ENCODE measurements around the gene LMOD2.
A peak's percentile ranks its signal among the peaks of the same experiment; 100 is the strongest.
"Not testable (repeated sequence)": the region's sequence is repeated elsewhere in the genome, so short reads cannot be mapped to it uniquely, and the experiment has no call there.

LMOD2 gene, protein sequence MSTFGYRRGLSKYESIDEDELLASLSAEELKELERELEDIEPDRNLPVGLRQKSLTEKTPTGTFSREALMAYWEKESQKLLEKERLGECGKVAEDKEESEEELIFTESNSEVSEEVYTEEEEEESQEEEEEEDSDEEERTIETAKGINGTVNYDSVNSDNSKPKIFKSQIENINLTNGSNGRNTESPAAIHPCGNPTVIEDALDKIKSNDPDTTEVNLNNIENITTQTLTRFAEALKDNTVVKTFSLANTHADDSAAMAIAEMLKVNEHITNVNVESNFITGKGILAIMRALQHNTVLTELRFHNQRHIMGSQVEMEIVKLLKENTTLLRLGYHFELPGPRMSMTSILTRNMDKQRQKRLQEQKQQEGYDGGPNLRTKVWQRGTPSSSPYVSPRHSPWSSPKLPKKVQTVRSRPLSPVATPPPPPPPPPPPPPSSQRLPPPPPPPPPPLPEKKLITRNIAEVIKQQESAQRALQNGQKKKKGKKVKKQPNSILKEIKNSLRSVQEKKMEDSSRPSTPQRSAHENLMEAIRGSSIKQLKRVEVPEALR

DNA sequence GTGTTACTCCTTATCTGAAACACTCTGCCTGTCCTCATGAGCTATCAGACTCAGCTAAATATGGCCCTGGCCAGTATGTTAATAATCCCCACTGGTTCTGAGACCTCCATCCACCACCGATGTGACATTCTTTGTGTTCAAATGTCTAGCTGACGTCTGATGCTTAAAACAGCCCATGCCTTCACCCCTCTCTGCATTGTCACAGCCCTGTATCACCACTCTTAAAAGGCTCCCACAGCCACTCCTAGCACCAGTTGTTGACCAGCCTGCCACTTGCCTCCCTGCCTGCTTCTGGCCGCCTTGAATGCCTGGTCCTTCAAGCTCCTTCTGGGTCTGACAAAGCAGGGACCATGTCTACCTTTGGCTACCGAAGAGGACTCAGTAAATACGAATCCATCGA, at the start of gene LMOD2:
TSS of gene LMOD2 (plus strand) at position 253 of the 400 bp plus-strand sequence. CDS start at position 351, 98 bp downstream.
- no peak for DNase-seq (ENCODE audit: low read depth in 2 of 2)

DNA sequence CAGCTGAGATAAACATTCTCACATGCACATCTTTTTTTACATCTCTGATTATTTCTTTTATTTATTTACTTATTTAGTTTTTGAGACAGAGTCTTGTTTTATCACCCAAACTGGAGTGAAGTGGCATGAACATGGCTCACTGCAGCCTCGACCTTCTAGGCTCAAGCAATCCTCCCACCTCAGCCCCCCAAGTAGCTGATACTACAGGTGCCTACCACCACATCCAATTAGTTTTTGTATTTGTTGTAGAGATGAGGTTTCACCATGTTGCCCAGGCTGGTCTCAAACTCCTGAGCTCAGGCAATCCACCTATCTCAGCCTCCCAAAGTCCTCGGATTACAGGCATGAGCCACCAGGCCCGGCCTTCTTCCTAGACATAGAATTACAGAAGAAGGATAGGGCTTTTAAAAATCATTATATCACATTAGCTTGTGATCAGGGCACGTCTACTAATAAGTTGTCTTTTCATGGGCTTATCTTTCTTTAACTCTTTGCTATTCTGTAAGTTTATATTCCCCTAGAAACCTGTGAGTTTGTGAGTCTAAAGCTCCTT, 48.2 kb upstream of the LMOD2 start:
- no peak for DNase-seq (ENCODE audit: low read depth in 2 of 2)

DNA sequence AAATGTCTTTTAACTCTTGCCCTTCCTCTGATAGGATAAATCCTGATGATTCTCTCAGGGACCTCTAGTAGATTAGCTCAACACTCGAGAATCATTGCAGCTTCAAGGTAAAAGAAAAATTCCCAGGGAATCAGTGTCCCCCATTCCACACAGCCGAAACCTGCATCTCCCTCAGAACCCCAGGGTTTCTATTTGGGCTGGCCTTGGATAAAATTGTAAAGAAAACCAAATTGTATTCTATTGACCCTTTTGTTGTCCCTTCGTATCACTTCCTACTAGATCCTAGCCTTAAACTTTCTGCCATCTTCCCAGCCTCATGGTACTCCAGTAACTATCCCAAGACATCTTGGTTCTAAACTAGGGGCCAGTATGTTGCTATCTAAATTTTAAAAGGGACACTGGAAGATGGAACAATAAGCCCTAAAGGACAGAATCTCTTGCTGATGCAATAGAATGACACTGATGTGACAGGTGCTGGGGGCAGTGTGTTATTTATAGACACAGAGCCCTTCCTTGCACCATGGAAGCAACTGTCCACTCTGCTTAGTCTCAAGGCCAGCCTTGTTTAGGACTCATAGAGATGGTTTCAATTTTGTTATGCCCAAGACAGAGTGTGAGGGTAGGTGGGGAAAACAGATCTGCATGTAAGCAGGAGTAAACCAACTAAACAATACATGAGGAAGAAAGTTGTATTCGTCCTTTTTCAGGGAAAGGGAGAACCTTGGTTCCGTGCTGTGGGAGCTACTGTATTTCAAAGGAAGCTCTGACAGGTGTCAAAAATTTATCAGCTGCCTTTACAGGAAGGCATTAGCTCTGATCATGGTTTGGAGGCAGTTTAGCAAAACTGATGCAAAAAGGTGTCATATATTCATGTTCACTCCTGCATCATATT, 46.4 kb upstream of the LMOD2 start:
- no peak for DNase-seq (ENCODE audit: low read depth in 2 of 2)

DNA sequence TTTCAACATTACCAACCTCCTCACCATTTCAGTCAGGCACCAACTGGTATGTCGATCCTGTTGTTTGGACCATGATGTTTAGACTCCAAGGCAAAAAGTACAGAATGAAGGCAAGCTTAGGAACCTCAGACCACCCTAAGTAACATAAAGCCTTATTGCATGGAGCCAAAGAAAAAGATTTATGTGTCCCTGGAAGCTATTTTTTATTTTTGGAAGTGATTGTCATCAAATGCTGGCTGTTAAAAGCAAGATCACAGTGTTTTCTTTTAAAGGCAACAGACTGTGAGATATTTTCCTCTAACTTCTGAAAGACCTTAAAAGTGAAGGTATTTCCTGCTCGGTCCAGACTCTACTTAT, 45.8 kb upstream of the LMOD2 start:
- DNase-seq (ENCODE audit: low read depth in 2 of 2) = no peak

DNA sequence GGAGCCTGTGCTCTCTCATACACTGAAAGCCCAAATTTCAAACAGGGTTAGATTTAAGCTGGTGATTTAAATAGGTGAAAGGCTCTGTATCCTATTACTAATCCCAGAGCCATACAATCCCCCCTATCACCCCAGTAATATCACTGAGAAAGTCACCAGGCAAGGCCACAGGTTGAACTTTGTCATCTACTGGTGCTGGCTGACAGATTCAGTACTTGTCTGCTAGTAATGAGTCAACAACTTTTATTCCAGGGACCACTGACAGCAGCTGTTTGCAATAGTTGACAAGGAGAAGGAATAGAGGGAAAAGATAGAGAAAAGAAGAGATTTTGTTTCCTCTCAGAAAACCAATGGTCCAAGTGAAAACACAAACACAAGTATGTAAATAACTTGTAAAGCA, 43.6 kb upstream of the LMOD2 start:
- no peak for DNase-seq (ENCODE audit: low read depth in 2 of 2)

DNA sequence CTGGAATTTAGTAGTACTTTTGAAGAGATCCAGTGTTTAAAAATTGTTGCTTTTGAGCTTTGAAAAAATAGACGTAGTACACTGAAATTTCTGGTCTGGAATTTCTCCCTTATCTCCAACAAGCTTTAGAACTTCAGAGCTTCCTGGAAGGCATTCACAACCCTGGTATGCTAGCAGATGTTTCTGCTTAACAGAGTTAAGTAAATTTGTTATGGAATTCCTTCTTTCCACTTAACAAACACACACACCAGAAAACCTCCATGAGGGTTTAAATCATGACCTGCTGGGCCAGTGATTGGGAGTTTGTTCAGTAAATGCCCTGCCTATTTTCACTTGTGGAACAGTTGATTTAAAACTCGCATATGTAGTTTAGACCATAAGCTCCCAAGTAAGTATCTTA, 40.3 kb upstream of the LMOD2 start:
- no peak for DNase-seq (ENCODE audit: low read depth in 2 of 2)

DNA sequence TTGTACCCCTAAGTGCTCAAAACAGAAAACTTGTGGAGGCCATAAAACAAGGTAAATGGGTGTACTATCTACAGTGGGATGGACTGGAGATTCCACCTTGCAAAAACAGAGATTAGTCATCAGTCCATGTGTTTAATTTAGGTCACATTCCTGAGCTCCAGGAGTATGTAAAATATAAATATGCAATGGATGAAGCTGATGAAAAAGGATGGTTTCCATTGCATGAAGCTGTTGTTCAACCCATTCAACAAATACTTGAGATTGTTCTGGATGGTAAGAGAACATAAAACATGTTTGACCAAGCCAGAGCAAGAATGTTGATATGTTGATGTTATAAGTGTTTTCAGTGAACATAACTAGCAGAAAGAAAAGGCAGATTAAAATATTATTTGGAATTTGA, 39.4 kb upstream of the LMOD2 start:
- no peak for DNase-seq (ENCODE audit: low read depth in 2 of 2)

DNA sequence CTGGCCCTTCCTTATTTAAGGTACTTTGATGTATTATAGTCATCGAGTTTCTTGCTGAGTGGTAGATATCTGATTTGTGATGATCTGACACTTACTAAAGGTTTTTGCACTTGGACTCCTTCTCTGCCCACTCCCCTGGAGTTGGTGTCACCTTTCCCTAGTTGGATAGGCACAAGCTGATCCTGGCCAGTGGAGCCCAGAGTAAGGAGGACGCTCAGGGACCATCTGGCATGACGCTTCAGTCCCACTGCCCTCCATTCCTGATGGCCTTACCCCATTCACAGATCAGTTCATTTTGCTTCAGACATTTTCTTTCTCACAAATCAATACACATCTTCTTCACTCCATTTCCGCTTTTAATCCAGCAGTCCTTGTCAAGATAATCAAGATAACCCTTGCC, 34.0 kb upstream of the LMOD2 start:
- no peak for DNase-seq (ENCODE audit: low read depth in 2 of 2)

DNA sequence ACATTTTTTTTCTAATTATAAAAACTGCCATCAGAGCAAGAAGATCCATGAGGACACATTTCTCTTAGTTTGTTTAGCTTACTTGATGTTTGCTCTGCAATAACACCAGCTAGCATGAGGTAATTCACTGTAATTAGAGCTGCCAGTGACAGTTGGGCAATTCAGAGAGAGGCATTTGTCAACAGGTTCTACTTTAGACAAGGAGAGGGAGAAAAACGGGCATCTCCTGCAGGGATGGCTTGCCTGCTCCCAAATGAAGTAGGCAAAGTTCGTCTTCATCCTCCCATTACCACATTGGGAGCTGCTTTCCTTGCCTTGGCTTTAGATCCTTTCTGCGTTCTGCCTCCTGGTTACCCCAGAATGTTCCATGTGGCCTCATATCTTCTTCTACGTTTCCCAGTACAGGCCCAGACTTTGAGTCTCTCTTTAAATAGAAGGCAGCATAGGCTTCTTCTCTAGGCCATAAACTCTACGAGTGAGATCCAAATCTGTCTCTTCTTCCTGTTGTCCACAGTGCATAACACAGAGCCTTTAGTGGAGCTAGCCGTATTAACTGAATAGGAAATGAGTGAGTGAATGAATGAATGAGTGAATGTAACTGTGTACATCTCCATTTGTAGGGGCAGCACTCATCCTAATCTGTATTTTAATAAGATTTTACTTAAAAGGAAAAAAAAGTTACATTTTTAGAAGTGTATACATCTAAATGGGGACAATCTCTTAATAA, 32.8 kb upstream of the LMOD2 start:
- no peak for DNase-seq (ENCODE audit: low read depth in 2 of 2)

DNA sequence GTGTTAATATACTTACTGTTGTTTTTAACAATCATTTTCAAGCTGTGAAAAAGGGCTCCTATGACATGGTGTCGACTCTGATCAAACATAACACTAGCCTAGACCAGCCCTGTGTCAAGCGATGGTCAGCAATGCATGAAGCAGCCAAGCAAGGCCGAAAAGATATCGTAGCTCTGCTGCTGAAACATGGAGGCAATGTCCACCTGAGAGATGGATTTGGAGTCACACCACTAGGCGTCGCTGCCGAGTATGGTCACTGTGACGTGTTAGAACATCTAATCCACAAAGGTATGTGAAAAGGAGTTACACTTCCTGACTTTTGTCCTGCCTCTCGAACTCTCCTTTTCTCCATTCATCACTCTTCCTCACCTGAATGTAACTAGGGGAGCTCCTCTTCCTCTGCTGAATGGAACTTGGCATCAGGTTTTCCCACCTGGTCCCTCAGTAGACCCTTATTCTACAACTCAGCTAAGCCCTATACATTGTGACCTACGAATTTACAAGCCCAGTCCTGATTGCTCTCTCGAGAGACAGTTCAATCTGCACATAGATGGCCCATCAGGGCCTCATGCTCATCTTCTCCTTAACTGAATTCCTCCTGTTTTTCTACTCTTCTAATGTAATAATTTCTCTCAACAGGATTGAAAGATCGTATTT, 31.0 kb upstream of the LMOD2 start:
- DNase-seq (ENCODE audit: low read depth in 2 of 2) = peak; percentile 38 to 56

DNA sequence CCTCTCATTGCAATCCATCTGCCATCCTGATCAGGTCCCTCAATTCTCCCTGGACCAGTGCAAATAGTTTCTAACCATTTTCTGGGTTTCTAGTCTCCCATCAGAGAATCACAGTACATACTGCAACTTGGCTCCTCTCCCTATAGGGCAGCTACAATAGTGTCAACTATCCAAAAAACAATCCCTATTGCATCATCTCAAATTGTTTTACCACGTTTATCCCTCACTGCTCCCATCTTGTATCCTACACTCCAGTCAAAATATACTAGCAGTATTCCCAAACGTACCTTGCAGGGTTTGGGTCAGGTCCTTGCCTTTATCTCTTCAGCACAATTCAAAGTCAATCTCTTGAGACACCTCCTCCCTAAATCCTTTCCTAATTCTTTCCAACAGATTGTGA, 30.4 kb upstream of the LMOD2 start:
- no peak for DNase-seq (ENCODE audit: low read depth in 2 of 2)

DNA sequence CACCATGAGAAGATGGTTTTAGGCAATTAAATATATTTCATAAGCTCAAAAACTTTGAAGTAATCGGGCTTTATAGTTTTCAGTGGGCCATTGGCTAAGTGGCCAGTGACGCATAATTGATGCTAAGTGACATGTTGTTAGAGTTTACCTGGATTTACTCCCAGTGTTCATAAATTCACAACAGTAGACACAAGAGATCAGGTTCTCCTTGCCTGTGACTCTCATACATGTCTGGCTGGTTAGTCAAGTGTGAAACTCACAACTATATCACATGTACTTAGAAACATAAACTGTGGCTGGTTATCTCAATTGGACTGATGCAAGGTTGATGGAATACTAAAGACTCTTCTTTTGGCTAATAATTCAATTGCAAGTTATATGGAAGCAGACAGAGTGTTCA, 27.8 kb upstream of the LMOD2 start:
- DNase-seq (ENCODE audit: low read depth in 2 of 2) = no peak

DNA sequence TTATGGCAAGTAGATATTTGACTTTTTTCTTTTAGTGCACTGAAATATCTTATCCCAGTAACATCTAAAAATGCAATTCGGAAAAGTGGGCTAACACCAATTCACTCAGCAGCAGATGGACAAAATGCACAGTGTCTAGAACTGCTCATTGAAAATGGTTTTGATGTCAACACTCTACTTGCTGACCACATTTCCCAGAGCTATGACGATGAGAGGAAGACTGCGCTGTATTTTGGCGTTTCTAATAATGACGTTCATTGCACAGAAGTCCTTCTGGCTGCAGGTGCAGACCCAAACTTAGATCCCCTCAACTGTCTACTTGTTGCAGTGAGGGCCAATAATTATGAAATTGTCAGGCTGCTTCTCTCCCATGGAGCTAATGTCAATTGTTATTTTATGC, 26.8 kb upstream of the LMOD2 start:
- no peak for DNase-seq (ENCODE audit: low read depth in 2 of 2)

DNA sequence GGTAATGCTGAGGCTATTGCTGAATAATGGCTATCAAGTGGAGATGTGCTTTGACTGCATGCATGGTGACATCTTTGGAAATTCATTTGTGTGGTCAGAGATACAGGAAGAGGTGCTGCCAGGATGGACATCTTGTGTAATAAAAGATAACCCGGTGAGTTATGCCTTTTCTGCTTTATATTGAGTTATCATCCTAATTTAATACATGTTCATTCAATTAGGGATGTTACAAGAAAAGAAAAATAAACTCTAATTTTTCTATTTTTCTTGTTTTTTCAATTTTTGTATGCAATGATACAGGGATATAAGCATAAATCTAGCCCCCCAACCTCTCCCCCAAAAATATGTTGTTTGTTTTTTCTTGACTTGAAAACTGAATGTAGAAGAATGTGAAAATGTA, 26.4 kb upstream of the LMOD2 start:
- DNase-seq (ENCODE audit: low read depth in 2 of 2) = no peak

DNA sequence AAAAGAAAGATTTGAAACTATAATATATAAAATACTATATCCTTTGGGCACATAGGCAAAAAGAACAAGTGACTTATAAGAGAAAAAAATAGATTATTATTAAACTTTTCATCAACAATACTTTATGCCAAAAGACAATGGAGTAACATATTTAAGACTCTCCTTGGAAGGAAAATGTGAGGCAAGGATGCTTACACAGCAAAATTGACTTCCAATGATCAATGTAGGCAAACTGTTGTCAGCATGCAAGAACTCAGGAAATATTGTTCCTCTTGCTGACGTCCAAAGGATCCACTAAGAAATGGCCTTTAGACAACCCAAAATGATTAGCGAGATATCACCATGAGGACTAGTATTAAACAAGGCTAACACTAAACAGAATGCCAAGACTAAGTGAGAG, 22.9 kb upstream of the LMOD2 start:
- no peak for DNase-seq (ENCODE audit: low read depth in 2 of 2)

DNA sequence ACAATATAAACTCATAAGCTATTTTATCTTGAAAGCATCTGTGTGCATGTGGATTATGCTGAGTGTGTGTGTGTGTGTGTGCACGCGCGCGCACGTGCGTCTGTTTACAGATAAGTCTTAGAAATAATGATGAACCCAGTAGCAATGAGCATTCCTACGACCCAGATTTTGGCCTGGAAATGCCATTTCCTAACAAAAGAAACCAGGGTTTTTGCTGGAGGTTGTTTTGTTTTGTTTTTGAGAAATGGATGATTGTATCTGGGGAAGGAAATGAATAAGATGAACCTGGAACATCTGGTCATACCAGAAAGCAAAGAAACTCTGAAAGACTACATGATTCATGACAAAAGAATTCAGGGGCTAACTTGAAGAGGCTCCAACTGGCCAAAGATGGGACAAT, 22.1 kb upstream of the LMOD2 start:
- no peak for DNase-seq (ENCODE audit: low read depth in 2 of 2)

DNA sequence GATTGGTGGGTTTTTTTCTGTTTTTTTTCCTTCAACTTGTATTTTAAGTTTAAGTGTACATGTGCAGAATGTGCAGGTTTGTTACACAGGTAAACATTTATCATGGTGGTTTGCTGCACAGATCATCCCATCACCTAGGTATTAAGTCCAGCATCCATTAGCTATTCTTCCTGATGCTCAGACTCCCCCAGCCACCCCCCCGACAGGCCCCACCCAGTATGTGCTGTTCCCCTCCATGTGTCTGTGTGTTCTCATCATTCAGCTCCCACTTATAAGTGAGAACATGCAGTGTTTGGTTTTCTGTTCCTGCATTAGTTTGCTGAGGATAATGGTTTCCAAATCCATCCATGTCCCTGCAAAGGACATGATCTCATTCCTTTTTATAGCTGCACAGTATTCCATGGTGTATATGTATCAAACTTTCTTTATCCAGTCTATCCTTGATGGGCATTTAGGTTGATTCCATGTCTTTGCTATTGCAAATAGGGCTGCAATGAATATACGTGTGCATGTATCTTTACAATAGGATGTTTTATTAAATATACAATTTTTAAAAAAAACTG, 21.6 kb upstream of the LMOD2 start:
- DNase-seq (ENCODE audit: low read depth in 2 of 2) = not testable (repeated sequence)

DNA sequence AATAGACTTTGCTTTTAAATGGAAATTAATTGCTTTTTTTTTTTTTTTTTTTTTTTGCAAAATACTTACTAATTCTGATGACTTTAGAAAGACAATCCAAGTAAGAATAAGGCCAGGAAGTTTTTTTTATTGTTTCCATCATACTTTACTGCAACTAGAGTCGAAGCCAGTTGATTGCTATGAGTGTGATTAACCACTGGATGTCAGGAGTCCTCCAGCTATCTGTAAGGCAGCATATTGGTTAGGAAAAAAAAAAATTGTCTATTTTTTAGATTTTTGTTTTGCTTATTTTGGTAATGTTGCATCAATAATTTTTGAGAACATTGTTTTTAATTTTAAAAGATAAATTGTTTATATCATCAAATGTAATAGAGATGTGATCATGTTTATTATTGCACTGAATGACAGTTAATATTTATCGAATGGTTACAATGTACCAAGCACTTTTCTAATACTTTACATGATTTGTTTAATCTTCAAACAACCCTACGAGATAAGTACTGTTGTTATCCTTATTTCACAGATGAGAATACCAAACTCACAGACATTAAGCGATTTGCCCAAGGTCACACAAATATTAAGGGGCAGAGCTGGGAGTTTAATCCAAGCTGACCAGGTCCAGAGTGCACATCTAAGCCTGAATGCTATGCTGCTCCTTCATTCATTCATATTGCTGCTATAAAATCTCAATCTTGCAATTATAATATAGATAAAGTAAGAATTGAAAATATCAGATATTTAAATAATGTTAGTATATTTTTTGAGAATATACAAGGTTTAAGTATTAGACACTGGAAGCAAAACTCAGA, 19.9 kb upstream of the LMOD2 start:
- no peak for DNase-seq (ENCODE audit: low read depth in 2 of 2)

DNA sequence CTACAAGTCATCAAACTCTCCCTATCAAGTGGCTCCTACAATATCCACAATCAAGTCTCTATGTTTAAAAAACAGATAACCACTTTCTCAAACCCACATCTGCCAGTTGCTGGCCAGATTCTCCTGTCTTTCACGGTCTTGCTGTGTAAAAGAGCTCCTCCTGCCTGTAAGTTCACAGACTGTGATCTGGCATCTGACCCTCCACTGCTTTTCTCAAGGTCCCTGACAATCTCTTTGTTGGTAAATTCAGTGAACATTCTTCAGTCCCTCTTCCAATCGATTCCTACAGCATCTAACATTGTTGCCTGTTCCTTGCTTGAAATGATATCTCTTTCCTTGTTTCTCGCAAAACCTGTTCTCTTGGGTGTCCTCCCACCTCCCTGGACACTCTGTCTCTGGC, 18.5 kb upstream of the LMOD2 start:
- no peak for DNase-seq (ENCODE audit: low read depth in 2 of 2)

DNA sequence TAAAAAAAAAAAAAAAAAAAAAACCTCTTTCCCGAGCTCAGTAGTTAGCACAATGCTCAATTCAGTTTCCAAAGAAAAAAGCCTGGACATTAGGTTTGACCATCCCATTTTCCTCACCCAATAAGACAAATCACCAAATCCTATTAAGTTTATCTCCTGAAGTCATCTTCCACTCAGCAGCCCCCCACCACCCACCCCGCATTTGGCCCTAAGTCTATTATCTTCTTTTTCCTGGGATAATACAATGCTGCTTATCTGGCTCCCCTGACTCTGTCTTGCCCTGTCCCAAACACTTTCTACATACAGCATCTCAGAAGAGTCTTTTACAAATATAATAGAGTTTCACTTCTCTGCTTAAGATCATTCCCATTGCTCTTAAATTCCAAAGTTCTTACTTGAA, 17.8 kb upstream of the LMOD2 start:
- DNase-seq (ENCODE audit: low read depth in 2 of 2) = no peak
